ENCODE results near the gene GRAMD4. TPM values are rescaled to one million over a fixed set of nuclear protein-coding genes. Genes with fewer than 3 reads are reported as not detected.

Gene GRAMD4
- total and polyA plus RNA-seq, 2 donors (not counting 1 experiment from before 2014, with no cell fraction given): 17.0 to 88.1 TPM

GRCh38 chr22:46657996-46658947 is 38.1 kb downstream of the GRAMD4 start:
- POLR2A ChIA-PET: no interaction called here
- intact Hi-C loops (cut with micrococcal nuclease): no loop called here

More at GRCh38 chr22:46657996-46658947, 38.1 kb downstream of the GRAMD4 start:
- H2AFZ ChIP-seq (ENCODE audit: insufficient read depth, low read depth, low read length, poor library complexity, severe bottlenecking): no peak overlapping the region
- Mint-ChIP-seq H3K27me3 (no peaks in the 10 kb centered on the region), H3K4me3 (no peak overlapping the region), H3K27ac (no peak overlapping the region), H3K4me1 (peaks cover 15% of the 10 kb centered on the region), H3K9me3 (ENCODE audit: insufficient read depth) (no peaks in the 10 kb centered on the region)
- H4K20me1 ChIP-seq (ENCODE audit: control insufficient read depth, insufficient read depth, low read length, poor library complexity, severe bottlenecking): peaks cover 93% of the 10 kb centered on the region
- DNase-seq (no peak), ATAC-seq (ENCODE audit: low read depth) (no peak)
- peaks cover 5% of the 10 kb centered on the region in 2 donors for H3K4me1 ChIP-seq (ENCODE audit: control insufficient read depth in 2 of 2, insufficient read depth in 2 of 2, low read length in 2 of 2)
- no peak overlapping the region for H3K4me3 ChIP-seq (ENCODE audit: control extremely low read depth in 1 of 5, extremely low read depth in 1 of 5, insufficient read depth in 1 of 5, low read depth in 2 of 5, low read length in 4 of 5)
- H3K79me2 ChIP-seq (ENCODE audit: control insufficient read depth, insufficient read depth, low read length): peaks cover 42% of the 10 kb centered on the region
- peaks cover 0 to 34% of the 10 kb centered on the region in 2 experiments for H3K36me3 ChIP-seq (replicated peaks in 1 of 2; ENCODE audit: control extremely low read depth in 1 of 2, control insufficient read depth in 1 of 2, extremely low read depth in 1 of 2, insufficient read depth in 2 of 2, low read length in 1 of 2)
- H3K9me3 ChIP-seq (ENCODE audit: control extremely low read depth in 1 of 3, control insufficient read depth in 2 of 3, insufficient read depth in 1 of 3, low read length in 2 of 3): no peaks in the 10 kb centered on the region
- CTCF ChIA-PET: interaction anchor here (0.8 kb wide), 1 partner anchor 95 kb away, joined by 4 read pairs; no protein-coding TSS in a partner anchor
- H3K9ac ChIP-seq (ENCODE audit: low read length): no peak overlapping the region
- WGBS (ENCODE audit: insufficient coverage): over 99% methylated on average over 24 of the region's 37 CpGs
- TF ChIP-seq EZH2 (IDR thresholded peaks at IDR 0.05; ENCODE audit: borderline replicate concordance, insufficient read depth, low read depth, low read length, poor library complexity, severe bottlenecking): no peak
- TF ChIP-seq CTCF (IDR thresholded peaks at IDR 0.05): no peak
- no peaks in the 10 kb centered on the region for H3K27me3 ChIP-seq (replicated peaks in 1 of 4; ENCODE audit: control extremely low read depth in 1 of 4, control insufficient read depth in 3 of 4, insufficient read depth in 4 of 4, low read length in 3 of 4)
- H3K27ac ChIP-seq (ENCODE audit: low read length in 2 of 2): no peak overlapping the region
- no peak overlapping the region for H3K4me2 ChIP-seq (replicated peaks; ENCODE audit: low read depth, low read length, poor library complexity, severe bottlenecking)

Data from B cell (primary cell).